Measurements from ENCODE around the gene LRG1.

LRG1 gene

DNA sequence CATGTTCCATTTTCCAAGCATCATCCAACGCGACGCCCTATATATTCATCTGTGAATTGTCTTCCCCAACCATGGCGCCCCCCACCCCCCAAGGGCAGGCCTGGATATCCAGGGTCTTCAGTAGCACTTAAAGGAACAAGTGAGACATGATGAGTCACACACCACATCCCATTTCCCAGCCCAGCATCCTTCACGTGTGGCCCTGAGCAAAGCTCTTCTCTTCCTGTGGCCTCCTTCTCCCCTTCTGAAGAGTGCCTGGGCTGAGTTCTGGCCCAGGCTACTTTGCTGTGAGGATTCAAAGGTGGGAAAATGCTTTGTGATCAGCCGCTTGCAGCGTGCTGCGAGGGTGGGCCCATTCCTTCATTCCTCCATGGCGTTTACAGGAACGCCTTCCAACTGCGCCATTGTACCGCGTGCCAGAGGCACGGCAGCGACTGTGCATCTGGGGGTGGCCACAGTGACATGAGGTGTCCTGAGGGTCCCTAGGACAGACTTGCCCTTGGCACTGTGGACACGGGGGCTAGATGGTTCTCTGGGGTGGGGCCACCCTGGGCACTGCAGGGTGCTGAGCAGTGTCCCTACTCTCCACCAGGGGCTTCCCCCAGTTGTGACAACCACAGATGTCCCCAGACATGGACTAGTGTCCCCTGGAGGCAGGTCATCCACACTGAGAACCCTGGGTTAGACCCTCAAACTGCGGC, 33.2 kb downstream of the LRG1 start:
- DNase-seq = no peak

DNA sequence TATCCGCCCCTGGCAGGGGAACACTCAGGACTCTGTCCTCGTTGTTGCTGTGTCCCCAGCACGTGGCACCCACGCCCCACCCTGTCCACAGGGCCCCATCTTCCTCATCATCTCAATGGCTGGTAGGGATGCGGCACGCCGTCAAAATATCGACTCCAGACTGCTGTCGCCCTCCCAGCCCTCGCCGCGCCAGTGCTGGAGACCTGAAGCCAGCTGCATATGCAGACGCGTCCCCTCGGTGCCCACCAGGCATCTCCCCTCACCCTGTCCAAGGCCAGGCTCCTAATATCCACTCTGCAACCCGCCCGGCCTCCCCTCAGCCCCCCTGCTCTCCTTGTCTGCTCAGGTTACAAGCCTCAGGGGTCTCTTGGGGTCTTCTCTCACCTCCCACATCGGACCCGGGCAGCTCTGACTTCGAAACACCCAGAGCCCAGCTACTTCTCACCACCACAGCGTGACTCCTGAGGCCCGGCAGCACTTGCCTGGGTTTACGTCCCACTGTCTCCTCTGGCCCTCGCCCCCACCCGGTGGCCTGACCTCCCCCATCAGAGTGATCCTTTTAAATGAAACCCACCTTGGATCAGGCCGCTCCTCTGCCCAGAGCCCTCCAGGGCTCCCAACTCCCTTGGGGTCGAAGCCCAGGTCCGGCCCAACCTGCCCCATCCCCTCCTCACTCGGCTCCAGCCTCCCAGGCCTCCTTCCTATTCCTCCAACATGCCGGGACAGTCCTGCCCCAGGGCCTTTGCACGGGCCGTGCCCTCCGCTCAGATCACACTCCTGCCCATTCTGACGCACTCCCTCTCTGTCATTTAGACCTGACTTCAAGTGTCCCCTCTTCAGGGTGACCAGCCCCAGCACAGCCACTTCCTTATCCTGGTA, 34.0 kb downstream of the LRG1 start:
- no peak for DNase-seq

DNA sequence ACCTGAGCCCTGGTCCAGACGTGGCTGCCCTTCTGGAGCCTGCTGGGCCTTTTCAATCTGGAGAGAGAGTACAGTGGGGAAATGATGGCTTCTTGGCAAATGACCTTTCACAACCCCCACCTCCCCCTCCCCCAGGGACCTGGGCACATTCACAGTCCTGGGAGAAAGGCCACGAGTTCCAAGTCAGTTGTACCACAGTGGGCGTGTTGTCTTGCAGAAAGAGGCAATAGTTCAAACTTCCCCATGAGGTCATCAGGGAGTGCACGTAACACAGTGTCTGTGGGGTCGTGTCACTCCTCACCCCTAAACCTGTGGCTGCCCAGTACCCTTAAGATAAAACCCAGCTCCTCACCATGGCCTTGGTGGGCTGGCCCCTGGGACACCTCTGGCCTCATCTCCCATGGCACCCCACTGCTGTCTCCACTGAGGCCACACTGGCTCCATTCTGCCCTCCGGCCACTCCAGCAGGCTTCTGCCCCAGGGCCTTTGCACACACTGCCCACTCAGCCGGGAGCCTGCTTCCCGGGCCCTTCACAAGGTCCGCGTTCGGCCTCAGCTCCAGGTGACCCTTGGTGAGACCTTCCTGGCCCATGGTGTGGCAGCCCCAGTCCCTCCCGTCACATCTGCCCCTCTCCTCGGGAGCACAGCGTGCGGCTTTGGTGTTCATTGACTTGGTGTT, 34.8 kb downstream of the LRG1 start:
- DNase-seq = no peak

DNA sequence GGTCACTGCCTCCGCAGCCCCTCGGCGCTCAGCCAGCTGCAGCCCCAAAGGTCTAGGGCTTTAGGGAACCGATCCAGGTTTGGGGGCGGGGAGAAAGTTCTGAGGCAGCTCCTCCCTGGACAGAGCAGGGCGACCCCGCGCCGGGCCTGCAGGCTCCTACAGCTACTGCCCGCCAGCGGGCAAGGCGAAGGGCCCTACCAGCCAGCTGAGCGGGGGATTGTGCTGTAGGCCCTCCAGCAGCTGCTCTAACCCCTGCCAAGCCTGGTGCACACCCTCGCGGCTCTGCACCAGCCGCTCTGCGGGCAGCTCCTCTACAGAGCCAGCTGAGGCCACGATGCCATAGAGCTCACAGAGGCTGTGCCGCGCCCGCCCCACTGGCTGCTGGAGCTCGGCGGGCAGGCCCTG, 35.5 kb downstream of the LRG1 start:
- no peak for DNase-seq

DNA sequence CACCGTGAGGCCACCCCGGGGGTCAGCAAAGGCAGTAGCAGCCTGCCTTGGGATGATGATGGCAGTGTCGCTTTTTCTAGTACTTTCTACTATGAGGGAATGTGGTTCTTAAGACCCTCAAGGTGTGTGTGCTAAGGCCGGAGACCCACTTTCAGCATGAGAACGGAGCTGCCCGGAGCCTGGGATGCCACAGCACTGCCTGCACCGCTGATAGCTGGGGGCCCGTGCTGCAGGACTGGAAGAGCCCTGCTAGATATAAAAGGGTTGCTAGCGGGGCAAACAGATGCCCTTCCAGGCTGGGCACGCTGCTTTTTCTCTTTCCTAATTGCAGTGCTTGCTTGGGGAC, 36.0 kb downstream of the LRG1 start:
- DNase-seq = no peak

DNA sequence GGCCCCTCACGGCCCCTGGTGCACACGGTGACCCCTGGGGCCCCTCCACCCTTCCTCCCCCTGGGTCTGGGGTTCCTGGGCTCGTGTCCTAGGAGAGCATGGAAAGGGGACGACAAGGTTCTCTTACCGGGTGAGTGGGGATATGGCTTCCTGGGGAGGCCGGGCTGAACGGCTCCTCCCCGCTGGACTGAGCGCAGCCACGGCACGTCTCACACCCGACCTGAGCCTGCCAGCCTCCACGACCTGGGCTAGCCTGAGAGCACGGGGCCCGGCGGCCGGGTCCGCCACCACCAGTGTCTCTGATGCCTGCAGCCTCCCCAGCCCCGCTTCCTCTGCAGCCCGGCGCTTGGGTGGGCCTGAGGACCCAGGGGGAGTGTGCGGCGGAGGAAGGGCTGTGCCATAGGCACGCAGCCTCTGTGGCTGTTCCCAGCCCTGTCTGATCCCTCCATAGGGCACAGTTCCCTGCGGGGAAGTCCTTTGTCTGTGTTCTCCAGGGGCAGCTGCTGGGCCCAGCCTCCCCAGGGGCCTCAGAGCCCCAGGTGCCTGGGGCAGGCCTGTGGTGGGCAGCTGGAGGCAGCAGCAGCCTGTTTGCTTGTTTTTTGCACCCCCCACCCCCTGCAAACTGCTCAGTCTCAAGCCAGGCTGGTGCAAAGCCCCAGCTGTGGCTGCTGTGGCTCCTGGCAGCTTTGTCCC, 36.6 kb downstream of the LRG1 start:
- DNase-seq = no peak

DNA sequence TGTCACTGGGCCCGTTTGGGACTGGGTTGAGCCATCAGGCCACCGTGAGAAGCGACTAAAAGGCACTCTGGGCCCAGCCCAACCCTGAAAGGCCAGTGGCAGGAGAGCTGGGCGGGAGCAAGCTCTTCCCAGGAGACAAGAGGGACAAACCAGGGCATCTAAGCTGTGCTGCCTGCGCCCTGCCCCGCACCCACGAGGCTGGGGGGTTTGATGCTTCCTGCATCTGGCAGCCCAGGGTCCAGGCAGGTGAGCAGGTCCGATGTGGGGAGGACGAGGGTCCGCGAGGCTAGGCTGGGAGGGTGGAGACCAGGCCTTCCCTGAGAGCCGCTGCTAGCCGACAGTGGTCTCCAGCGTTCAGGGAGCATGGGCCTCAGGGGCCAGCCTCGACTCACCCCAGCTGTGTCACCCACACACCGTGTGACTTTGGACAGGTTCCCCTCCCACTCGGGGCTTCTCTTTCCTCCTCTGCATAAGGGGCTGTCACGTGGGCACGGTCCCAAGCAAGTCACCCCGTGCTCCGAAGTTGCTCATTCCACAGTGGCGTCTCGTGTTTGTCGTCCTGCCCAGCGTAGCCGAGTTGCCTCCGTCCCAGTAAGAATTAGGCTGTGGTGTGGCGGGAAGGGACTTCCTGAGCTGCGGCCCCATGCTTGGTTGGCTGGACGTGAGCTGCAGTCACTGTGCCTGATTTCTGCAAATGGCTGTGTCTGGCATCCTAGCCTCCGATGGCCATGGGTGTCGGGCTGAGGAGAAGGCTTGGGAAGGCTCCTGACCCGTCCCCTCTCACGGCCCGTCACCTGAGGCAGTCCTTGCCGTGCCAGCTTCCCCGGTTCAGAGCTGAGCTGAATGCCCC, 37.3 kb downstream of the LRG1 start:
- DNase-seq = no peak

DNA sequence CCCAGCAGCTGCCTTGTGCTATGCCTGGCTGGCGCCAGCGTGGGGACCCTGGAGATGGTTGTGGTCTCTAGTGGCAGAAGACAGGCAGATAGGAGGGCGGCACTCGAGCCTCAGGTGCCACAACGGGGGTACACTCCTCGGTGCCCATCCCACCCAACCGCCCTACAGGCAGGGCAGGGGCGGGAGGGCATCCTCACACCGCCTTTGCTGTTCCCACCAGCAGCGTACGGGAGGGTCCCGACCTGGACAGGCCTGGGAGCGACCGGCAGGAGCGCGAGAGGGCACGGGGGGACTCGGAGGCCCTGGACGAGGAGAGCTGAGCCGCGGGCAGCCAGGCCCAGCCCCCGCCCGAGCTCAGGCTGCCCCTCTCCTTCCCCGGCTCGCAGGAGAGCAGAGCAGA, 38.1 kb downstream of the LRG1 start:
- DNase-seq = no peak

DNA sequence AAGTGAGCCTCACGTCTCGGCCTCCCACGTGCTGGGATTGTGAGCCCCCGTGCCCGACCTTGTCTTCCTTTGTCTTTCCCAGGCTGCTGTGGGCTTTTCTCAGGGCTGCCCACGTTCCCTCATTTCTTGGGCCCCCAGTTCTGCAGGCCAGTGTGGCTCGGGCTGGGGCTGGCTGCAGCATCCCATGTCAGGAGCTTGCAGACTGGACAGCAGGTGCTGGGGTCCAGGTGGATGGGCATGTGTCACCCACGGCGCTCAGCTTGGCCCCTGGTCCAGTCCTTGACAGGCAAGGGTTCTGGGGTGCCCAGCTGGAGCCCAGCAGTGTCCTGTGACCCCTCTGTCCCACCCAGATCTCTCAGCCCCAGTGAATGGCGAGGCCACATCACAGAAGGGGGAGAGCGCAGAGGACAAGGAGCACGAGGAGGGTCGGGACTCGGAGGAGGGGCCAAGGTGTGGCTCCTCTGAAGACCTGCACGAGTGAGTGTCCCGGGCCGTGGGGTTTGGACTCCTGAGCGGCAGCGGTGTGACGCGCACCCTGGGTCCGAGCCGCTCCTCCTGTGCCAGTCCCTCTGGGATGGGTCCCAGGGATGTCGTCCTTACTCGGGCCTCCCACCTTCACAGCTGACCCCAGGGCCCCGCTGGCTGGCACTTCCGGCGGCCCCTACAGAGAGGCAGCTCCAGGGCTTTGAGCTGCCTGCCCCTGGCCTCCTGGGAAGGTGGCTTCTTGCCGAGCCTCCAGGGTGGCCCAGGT, 38.8 kb downstream of the LRG1 start:
- no peak for DNase-seq

DNA sequence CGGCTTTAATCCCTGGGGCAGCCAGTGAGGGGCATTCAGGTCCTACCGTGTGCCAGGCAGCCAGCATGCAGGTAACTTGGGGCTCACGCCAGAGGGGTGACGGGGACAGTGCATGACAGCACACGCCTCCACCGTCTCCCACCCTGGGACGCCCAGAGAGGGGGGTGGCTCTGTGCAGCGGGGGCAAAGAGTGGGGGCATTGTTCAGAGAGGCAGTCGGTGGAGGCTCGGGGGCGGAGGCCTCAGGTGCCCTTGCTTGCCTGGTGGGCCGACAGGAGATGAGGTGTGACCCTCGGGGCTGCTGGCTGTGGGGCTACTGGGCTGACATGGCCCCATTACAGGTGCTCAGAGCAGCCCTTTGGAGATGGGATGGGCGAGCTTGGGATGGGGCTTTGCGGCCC, 40.0 kb downstream of the LRG1 start:
- DNase-seq = no peak

DNA sequence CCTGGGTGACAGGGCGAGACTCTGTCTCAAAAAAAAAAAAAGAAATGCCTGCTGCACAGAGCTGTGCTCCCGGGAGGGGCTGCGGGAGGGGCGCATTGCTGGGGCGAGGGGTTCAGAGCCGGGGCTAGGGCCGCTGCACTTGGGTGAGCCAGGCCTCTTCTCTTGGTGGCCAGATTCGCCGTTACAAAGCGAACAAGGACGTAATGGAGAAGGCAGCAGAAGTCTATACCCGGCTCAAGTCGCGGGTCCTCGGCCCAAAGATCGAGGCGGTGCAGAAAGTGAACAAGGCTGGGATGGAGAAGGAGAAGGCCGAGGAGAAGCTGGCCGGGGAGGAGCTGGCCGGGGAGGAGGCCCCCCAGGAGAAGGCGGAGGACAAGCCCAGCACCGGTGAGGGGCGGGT, 40.5 kb downstream of the LRG1 start:
- no peak for DNase-seq

DNA sequence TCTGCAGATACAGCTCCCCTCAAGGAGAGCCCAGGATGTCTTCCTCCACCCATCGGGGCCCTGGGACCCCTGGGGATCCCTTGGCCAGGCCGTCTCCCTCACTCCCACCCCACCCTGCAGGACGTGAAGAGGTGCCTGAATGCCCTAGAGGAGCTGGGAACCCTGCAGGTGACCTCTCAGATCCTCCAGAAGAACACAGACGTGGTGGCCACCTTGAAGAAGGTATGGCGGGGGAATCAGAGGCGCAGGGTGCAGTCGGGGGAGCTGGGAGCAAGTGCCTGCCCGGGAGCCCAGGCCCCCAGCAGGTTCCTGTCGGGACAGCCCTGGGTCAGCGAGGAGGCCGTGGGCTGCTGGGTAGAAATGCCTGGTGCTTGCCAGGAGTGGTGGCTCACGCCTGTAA, 41.1 kb downstream of the LRG1 start:
- no peak for DNase-seq

DNA sequence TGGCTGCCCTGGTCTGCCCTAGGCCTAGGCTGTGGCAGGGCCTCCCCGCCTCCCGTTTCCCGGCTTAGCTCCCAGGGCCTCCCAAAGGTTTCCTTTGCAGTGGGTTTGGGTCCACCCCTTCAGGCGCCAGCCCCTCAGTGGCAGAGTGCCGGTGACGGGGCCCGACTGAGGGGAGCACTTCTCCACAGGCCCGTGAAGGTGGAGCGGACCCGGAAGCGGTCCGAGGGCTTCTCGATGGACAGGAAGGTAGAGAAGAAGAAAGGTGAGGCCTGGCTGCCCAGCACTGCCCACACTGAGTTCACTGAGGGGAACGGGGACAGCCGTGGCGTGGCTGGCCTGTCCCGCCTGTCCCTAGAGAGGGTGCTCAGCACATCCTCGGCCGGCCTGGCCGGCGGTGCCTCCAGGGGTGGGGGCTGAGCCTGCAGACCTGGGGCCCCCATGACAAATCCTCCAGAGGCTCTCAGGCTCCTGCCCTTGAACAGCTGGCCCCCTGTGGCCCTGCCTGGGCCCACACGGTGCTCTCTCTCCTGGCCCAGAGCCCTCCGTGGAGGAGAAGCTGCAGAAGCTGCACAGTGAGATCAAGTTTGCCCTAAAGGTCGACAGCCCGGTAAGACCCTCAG, 42.0 kb downstream of the LRG1 start:
- DNase-seq = no peak

DNA sequence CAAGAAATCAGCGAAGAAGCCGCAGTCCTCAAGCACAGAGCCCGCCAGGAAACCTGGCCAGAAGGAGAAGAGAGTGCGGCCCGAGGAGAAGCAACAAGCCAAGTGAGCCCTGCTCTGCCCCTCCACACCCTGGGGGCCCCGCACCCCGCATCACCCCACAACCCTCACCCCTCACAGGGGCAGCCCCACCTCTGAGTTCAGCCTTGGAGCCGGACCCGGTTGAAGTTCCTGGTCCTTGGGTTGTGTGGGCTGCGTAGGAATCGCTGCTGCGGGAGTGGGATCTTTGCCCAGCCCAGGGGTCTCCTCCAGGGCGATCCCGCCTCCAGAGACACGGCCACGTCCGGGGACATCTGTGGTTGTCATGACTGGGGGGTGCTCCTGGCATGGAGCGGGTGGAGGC, 43.5 kb downstream of the LRG1 start:
- no peak for DNase-seq

DNA sequence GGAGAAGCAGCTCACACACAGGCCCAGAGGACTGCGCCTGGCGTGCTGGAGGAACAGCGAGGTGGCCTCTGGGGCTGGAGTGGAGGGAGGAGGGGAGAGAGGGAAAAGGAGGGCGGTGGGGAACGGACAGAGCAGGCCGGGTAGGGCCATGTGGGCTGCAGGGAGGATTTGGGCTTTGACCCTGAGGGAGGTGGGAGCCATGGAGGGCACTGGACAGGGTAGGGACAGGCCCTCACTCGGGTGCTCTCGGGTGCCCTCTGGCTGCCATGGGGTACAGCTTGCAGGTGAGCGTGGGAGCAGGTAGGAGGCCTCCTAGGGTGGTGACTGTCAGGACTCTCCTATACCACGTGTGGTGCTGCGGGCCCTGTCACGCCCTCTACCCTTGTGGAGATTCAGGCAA, 44.4 kb downstream of the LRG1 start:
- DNase-seq = no peak

DNA sequence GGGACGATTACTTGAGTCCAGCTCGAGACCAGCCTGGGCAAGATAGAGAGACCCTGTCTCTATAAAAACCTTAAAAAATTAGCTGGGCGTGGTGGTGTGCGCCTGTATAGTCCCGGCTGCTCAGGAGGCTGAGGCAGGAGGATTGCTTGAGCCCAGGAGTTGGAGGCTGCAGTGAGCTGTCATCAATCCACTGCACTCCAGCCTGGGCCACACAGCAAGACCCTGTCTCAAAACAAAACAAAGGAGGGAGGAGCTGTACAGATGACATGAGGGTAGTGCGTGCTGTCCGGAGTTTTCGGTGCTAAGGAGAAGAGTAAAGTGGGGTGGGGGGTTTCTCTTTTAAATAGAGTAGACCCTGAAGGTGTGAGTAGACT, 45.2 kb downstream of the LRG1 start:
- DNase-seq = no peak

DNA sequence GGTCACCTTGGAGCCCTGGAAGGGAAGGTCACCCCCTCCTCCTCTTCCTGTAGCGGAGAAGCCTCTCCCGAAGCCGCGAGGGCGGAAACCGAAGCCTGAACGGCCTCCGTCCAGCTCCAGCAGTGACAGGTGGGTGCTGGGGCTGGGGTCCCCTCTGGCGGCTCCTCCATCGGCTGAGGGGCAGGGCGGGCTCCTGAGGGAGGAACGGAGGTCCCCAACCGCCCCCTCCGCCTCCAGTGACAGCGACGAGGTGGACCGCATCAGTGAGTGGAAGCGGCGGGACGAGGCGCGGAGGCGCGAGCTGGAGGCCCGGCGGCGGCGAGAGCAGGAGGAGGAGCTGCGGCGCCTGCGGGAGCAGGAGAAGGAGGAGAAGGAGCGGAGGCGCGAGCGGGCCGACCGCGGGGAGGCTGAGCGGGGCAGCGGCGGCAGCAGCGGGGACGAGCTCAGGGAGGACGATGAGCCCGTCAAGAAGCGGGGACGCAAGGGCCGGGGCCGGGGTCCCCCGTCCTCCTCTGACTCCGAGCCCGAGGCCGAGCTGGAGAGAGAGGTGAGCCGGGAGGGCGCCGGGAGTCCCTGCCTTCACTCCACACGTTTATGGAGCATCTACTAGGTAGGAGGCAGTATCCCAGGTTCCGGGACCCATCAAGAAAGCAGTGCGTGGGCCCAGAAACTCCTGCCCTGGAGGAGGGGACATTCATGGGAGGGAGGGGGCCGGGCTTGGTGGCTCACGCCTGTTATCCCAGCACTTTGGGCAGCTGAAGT, 45.7 kb downstream of the LRG1 start:
- no peak for DNase-seq

DNA sequence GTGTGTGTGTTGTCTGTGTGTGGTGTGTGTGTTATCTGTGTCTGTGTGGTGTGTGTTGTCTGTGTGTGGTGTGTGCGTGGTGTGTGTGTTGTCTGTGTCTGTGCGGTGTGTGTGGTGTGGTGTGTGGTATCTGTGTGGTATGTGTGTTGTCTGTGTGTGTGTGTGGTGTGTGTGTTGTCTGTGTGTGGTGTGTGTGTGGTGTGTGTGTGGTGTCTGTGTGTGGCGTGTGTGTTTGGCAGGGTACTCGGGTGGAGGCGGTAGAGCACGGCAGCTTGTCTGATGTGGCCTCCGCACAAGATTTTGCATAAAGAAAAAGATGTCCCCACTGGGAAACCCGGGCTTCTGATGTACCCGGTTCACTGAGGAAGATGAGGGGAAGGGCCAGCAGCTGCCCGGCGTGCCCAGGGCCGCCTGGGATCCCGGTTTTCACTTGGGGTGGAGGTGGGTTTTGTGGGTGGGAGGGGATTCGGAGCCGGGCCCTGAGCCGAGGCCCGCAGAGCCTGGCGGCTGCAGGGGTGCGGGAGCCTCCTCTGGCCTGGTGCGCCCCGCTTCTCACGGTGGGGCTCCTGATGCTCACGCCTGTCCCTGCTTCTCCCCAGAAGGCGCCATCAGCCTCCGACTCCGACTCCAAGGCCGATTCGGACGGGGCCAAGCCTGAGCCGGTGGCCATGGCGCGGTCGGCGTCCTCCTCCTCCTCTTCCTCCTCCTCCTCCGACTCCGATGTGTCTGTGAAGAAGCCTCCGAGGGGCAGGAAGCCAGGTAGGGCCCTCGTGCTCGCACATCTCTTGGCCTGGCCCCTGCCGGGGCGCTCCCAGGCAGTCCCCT, 46.5 kb downstream of the LRG1 start:
- DNase-seq = no peak

DNA sequence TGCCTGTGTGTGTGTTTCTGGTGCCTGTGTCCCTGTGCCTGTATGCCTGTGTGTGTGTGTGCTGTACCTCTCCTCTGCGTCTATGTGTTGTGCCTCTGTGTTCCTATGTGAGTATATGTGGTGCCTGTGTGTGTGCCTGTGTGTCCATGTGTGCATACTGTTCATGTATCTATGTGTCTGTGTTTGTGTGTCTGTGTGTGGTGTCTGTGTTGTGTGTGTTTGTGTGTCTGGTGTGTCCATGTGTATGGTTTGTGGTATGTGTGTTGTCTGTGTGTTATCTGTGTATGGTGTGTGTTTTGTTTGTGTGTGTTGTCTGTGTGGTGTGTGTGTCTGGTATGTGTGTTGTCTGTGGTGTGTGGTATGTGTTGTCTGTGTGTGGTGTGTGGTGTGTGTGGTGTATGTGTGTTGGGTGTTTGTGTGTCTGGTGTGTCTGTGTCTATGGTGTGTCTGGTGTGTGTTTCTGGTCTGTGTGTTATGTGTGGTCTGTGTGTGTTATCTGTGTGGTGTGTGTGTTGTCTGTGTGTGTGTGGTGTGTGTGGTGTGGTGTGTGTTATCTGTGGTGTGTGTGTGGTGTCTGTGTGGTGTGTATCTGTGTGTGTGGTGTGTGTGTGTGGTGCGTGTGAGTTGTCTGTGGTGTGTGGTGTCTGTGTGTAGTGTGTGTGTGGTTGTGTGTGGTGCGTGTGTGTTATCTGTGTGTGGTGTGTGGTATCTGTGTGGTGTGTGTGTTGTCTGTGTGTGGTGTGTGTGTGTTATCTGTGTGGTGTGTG, 47.3 kb downstream of the LRG1 start:
- no peak for DNase-seq
